ENCODE data around the gene MYEOV. TPM values are rescaled to one million over a fixed set of nuclear protein-coding genes. Genes with fewer than 3 reads are reported as not detected.

Gene MYEOV
- total RNA-seq, 1 experiment from 2014 or later: 0.22 TPM

GRCh38 chr11:69329581-69329980 lies 35.6 kb downstream of the MYEOV start:
- Mint-ChIP-seq H3K4me1 (peaks cover 3 to 6% of the 10 kb centered on the region in 2 experiments; a peak in 3 of 4 replicates), H3K9me3 (no peaks in the 10 kb centered on the region), H3K27ac (no peak overlapping the region), H3K4me3 (no peak overlapping the region), H3K27me3 (ENCODE audit: low read depth) (no peaks in the 10 kb centered on the region; the same call in 1 of the 2 replicates), H3K36me3 (ENCODE audit: insufficient read depth in 1 of 3, low read depth in 3 of 3) (no peaks in the 10 kb centered on the region)
- H2BK120ac ChIP-seq (ENCODE audit: low read depth, low read length, poor library complexity, severe bottlenecking): no peak overlapping the region
- H3K4me1 ChIP-seq (ENCODE audit: insufficient read depth, low read length): no peaks in the 10 kb centered on the region
- no peaks in the 10 kb centered on the region for H3K9me3 ChIP-seq (ENCODE audit: control insufficient read depth, low read depth, low read length)
- TF ChIP-seq CTCF (conservative IDR thresholded peaks at IDR 0.05): no peak
- H3K23me2 ChIP-seq (ENCODE audit: insufficient read length, low read depth, low read length, poor library complexity, severe bottlenecking): no peaks in the 10 kb centered on the region
- no peaks in the 10 kb centered on the region for H3K79me2 ChIP-seq (ENCODE audit: insufficient read depth, low read length)
- no peak for DNase-seq
- H2AK5ac ChIP-seq (ENCODE audit: insufficient read length, low read length): no peak overlapping the region
- no CpG with 5 or more reads among the region's 3 CpGs for WGBS (ENCODE audit: extremely low coverage, insufficient read length, low lambda C conversion rate)
- no peaks in the 10 kb centered on the region for H3K27me3 ChIP-seq (ENCODE audit: insufficient read depth, low read length)
- no peak overlapping the region for H2BK15ac ChIP-seq (ENCODE audit: low read depth, low read length)
- H4K5ac ChIP-seq (ENCODE audit: insufficient read length, low read depth, low read length): no peak overlapping the region
- H4K91ac ChIP-seq (ENCODE audit: insufficient read length, low read depth, low read length): no peak overlapping the region
- no peak overlapping the region for H3T11ph ChIP-seq (ENCODE audit: low read length)
- no peak overlapping the region for H3K9ac ChIP-seq (ENCODE audit: extremely low read depth, insufficient read length, low read length)
- H4K8ac ChIP-seq (replicated peaks; ENCODE audit: insufficient read length, low read depth, low read length): no peak overlapping the region
- no peak overlapping the region for H2BK5ac ChIP-seq (ENCODE audit: insufficient read length, low read length)
- no peaks in the 10 kb centered on the region for H3K79me1 ChIP-seq (ENCODE audit: insufficient read depth, low read depth, low read length, poor library complexity, severe bottlenecking)
- H3K4ac ChIP-seq (ENCODE audit: low read depth, low read length): no peak overlapping the region
- no peak overlapping the region for H3K4me2 ChIP-seq (ENCODE audit: insufficient read depth, insufficient read length, low read length)
- H2BK20ac ChIP-seq (ENCODE audit: low read depth, low read length, poor library complexity, severe bottlenecking): no peak overlapping the region
- H2BK12ac ChIP-seq (ENCODE audit: insufficient read length, low read depth, low read length): no peak overlapping the region
- no peak overlapping the region for H3K18ac ChIP-seq (ENCODE audit: insufficient read length, low read depth, low read length)
- H3K14ac ChIP-seq (ENCODE audit: insufficient read depth, low read length): no peak overlapping the region
- H3K23ac ChIP-seq (ENCODE audit: insufficient read length, low read depth, low read length): no peak overlapping the region
- H3K27ac ChIP-seq (ENCODE audit: insufficient read length, low read depth, low read length): no peak overlapping the region
- no peak overlapping the region for H2AFZ ChIP-seq (ENCODE audit: low read length)
- H4K20me1 ChIP-seq (ENCODE audit: control insufficient read depth, insufficient read depth, insufficient read length): no peaks in the 10 kb centered on the region
- H3K56ac ChIP-seq (ENCODE audit: insufficient read length, low read depth, low read length): no peak overlapping the region

Measured in H9 (cell line).